HG03565 (cell line): Measurements from ENCODE around the gene BBOX1.
"Not testable (repeated sequence)": the region's sequence is repeated elsewhere in the genome, so short reads cannot be mapped to it uniquely, and the experiment has no call there.

ENCODE experiments used
- ATAC-seq: cut with Tn5 transposase; IDR thresholded peaks from one replicate; pipeline ENCODE4 v1.9.1; 2021; ENCODE audit warnings: mild to moderate bottlenecking, moderate library complexity; ENCODE audit not compliant: unreplicated experiment

BBOX1 gene

DNA sequence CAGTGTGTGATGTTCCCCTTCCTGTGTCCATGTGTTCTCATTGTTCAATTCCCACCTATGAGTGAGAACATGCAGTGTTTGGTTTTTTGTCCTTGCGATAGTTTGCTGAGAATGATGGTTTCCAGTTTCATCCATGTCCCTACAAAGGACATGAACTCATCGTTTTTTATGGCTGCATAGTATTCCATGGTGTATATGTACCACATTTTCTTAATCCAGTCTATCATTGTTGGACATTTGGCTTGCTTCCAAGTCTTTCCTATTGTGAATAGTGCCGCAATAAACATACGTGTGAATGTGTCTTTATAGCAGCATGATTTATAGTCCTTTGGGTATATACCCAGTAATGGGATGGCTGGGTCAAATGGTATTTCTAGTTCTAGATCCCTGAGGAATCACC is 134.9 kb downstream of the BBOX1 start:
- ATAC-seq = not testable (repeated sequence)
